H7 (cell line): ENCODE results near the gene STARD8. TPM values are rescaled to one million over a fixed set of nuclear protein-coding genes. Genes with fewer than 3 reads are reported as not detected.
"Not testable (repeated sequence)": the region's sequence is repeated elsewhere in the genome, so short reads cannot be mapped to it uniquely, and the experiment has no call there.

Experiments used
- DNase-seq: peaks from one replicate; pipeline ENCODE4 v3.0.0; 2012
- H3K27me3 ChIP-seq: 2 replicates; pipeline ENCODE4 v1.6.0; 2011; ENCODE audit warnings: mild to moderate bottlenecking, low read length; ENCODE audit not compliant: control insufficient read depth, insufficient read depth
- H3K36me3 ChIP-seq: replicated peaks from 2 replicates; pipeline ENCODE4 v1.5.1; 2011; ENCODE audit warnings: low read length; ENCODE audit not compliant: control insufficient read depth, insufficient read depth
- H3K4me3 ChIP-seq: 2 replicates; pipeline ENCODE4 v1.5.1; 2011; ENCODE audit warnings: low read depth, mild to moderate bottlenecking, control low read depth, low read length, moderate library complexity; ENCODE audit not compliant: insufficient read depth
- total RNA-seq: library from RNA; depleted of rRNA; stranded (reverse); fragments of >200 nt; shearing (Covaris generic); gene quantifications from 2 replicates; pipeline ENCODE4 v1.2.3, GENCODE V29; 2014

The STARD8 gene
- total RNA-seq, 1 experiment from 2014 or later, result 9.5 TPM

- no peak for DNase-seq
- H3K4me3 ChIP-seq, result no peak overlapping the region
- no peaks in the 10 kb centered on the region for H3K36me3 ChIP-seq
- H3K27me3 ChIP-seq, result no peaks in the 10 kb centered on the region
Measured at GRCh38 chrX:68671221-68671620, 23.8 kb downstream of the STARD8 start.

- Histone ChIP-seq H3K36me3 (no peaks in the 10 kb centered on the region), H3K4me3 (no peak overlapping the region), H3K27me3 (no peaks in the 10 kb centered on the region)
- no peak for DNase-seq
Measured at GRCh38 chrX:68672581-68673318, 25.3 kb downstream of the STARD8 start.

- no peak for DNase-seq
- Histone ChIP-seq H3K36me3 (no peaks in the 10 kb centered on the region), H3K4me3 (no peak overlapping the region), H3K27me3 (no peaks in the 10 kb centered on the region)
Measured at GRCh38 chrX:68675571-68675970, 28.1 kb downstream of the STARD8 start.

- Histone ChIP-seq H3K27me3 (no peaks in the 10 kb centered on the region), H3K4me3 (no peak overlapping the region), H3K36me3 (no peaks in the 10 kb centered on the region)
- no peak for DNase-seq
Measured at GRCh38 chrX:68676335-68676734, 28.9 kb downstream of the STARD8 start.

- H3K36me3 ChIP-seq, result no peaks in the 10 kb centered on the region
- no peak overlapping the region for H3K4me3 ChIP-seq
- H3K27me3 ChIP-seq, result no peaks in the 10 kb centered on the region
- DNase-seq, result no peak
Measured at GRCh38 chrX:68677998-68678397, 30.5 kb downstream of the STARD8 start.

- Histone ChIP-seq H3K27me3 (no peaks in the 10 kb centered on the region), H3K36me3 (no peaks in the 10 kb centered on the region), H3K4me3 (no peak overlapping the region)
- no peak for DNase-seq
Measured at GRCh38 chrX:68681443-68681941, 34.0 kb downstream of the STARD8 start.

GRCh38 chrX:68682790-68683189 lies 35.3 kb downstream of the STARD8 start:
- Histone ChIP-seq H3K4me3 (no peak overlapping the region), H3K36me3 (no peaks in the 10 kb centered on the region), H3K27me3 (no peaks in the 10 kb centered on the region)
- no peak for DNase-seq

GRCh38 chrX:68683580-68683979 lies 36.1 kb downstream of the STARD8 start:
- no peak for DNase-seq
- H3K36me3 ChIP-seq, result no peaks in the 10 kb centered on the region
- no peak overlapping the region for H3K4me3 ChIP-seq
- H3K27me3 ChIP-seq, result no peaks in the 10 kb centered on the region

- no peaks in the 10 kb centered on the region for H3K27me3 ChIP-seq
- H3K36me3 ChIP-seq, result no peaks in the 10 kb centered on the region
- H3K4me3 ChIP-seq, result no peak overlapping the region
- DNase-seq, result peak; percentile 54
Measured at GRCh38 chrX:68684291-68684918, 36.9 kb downstream of the STARD8 start.

- Histone ChIP-seq H3K4me3 (no peak overlapping the region), H3K36me3 (no peaks in the 10 kb centered on the region), H3K27me3 (no peaks in the 10 kb centered on the region)
- no peak for DNase-seq
Measured at GRCh38 chrX:68684919-68685304, 37.4 kb downstream of the STARD8 start.

GRCh38 chrX:68685685-68686084 lies 38.2 kb downstream of the STARD8 start:
- H3K27me3 ChIP-seq, result no peaks in the 10 kb centered on the region
- DNase-seq, result peak; percentile 67
- no peaks in the 10 kb centered on the region for H3K36me3 ChIP-seq
- H3K4me3 ChIP-seq, result no peak overlapping the region; the same call in 1 of the 2 replicates

GRCh38 chrX:68686097-68686977 lies 38.9 kb downstream of the STARD8 start:
- no peaks in the 10 kb centered on the region for H3K36me3 ChIP-seq
- DNase-seq, result peak; percentile 79
- H3K27me3 ChIP-seq, result no peaks in the 10 kb centered on the region
- H3K4me3 ChIP-seq, result peak overlapping the region; percentile 46

- DNase-seq, result not testable (repeated sequence)
Measured at GRCh38 chrX:68688931-68689330, 41.5 kb downstream of the STARD8 start.

GRCh38 chrX:68690936-68691501 lies 43.6 kb downstream of the STARD8 start:
- DNase-seq, result no peak
- no peaks in the 10 kb centered on the region for H3K27me3 ChIP-seq
- H3K4me3 ChIP-seq, result no peak overlapping the region
- no peaks in the 10 kb centered on the region for H3K36me3 ChIP-seq

More at GRCh38 chrX:68688931-68689330, 41.5 kb downstream of the STARD8 start:
- not testable (repeated sequence) for H3K4me3 ChIP-seq, H3K27me3 ChIP-seq, H3K36me3 ChIP-seq
